ENCODE measurements around the gene PGA3.
"Not testable (repeated sequence)": the region's sequence is repeated elsewhere in the genome, so short reads cannot be mapped to it uniquely, and the experiment has no call there.

GRCh38 chr11:61207636-61208310 is 4.5 kb downstream of the PGA3 start:
- not testable (repeated sequence) for TF ChIP-seq FOXM1 (IDR thresholded peaks at IDR 0.05; ENCODE audit: borderline replicate concordance); ZNF384 (IDR thresholded peaks at IDR 0.05); CTBP1 (IDR thresholded peaks at IDR 0.05; ENCODE audit: borderline replicate concordance); FOXA1 (IDR thresholded peaks at IDR 0.05); SP1 (IDR thresholded peaks at IDR 0.05); NFRKB (IDR thresholded peaks at IDR 0.05); BHLHE40 (IDR thresholded peaks at IDR 0.05; ENCODE audit: borderline replicate concordance); L3MBTL2 (conservative IDR thresholded peaks at IDR 0.05)

Measured in HEK293T (cell line).